Keratinocyte (primary cell): Measurements from ENCODE around the gene TUBA3D. TPM values are rescaled to one million over a fixed set of nuclear protein-coding genes. Genes with fewer than 3 reads are reported as not detected.

Source experiments
- polyA plus RNA-seq, 5 experiments: library from polyadenylated mRNA; depleted of rRNA in 3 of 5; stranded (reverse) in 3 of 5; stranded (forward) in 1 of 5; unstranded in 1 of 5; fragments of >200 nt; gene quantifications; 1 replicate in 1 of 5; 2 replicates in 3 of 5; 3 replicates in 1 of 5; pipeline versions ENCODE4 v1.2.1 to v1.2.3, GENCODE V29; 2011 to 2012; ENCODE audit warnings: missing spikeins in 2 of 5, low read depth in 1 of 5, low replicate concordance in 1 of 5

TUBA3D gene
- polyA plus RNA-seq, 1 donor (not counting 4 experiments of a cell fraction or from before 2014, with no cell fraction given) = not detected

Other genes with a start within 250 kb of the TUBA3D start
- 0.04 to 0.06 TPM (median 0.05 TPM) in 3 replicates for gene RAB6D, start 112.0 kb upstream of the TUBA3D start, polyA plus RNA-seq
- 71.2 to 128 TPM (median 82.7 TPM) in 3 replicates for gene MZT2A, start 16.3 kb downstream of the TUBA3D start, polyA plus RNA-seq
- 3.7 to 5.1 TPM (median 4.3 TPM) in 3 replicates for gene CCDC74A, start 51.8 kb downstream of the TUBA3D start, polyA plus RNA-seq